A673 (cell line): ENCODE results near the gene HRH2. TPM values are rescaled to one million over a fixed set of nuclear protein-coding genes. Genes with fewer than 3 reads are reported as not detected.
"Not testable (repeated sequence)": the region's sequence is repeated elsewhere in the genome, so short reads cannot be mapped to it uniquely, and the experiment has no call there.

ENCODE experiments used
- BruUV-seq: library from RNA; stranded (reverse); fragments of 400-500 nt; replicated peaks from 2 replicates; lab custom pipeline; 2021; lab: Mats Ljungman, UMichigan
- CTCF ChIA-PET: fragments of 300-600 bp; sonication (Branson Sonifier 250); formaldehyde crosslinking; loops from one replicate; lab custom pipeline; 2022; ENCODE audit warnings: antibody characterized with exemption; lab: Charles Lee
- POLR2A ChIA-PET: fragments of 300-600 bp; sonication (Branson Sonifier 250); formaldehyde crosslinking; loops from one replicate; lab custom pipeline; 2022; ENCODE audit warnings: antibody characterized with exemption; ENCODE audit not compliant: low non-redundant PET; lab: Charles Lee
- DNase-seq: peaks from one replicate; pipeline ENCODE4 v3.0.0-alpha.2; 2015; ENCODE audit warnings: low spot score
- H3K27ac ChIP-seq: fragments of 200-600 bp; sonication (generic); 2 replicates; pipeline ENCODE4 v1.5.1; 2016; ENCODE audit warnings: mixed run types, low read depth, mild to moderate bottlenecking, mixed read lengths, antibody characterized with exemption, low read length; ENCODE audit not compliant: poor library complexity, severe bottlenecking
- H3K27me3 ChIP-seq: fragments of 200-600 bp; sonication (generic); replicated peaks from 2 replicates; pipeline ENCODE4 v1.6.1; 2017; ENCODE audit warnings: mixed run types, low read depth, mild to moderate bottlenecking, mixed read lengths, antibody characterized with exemption, low read length; ENCODE audit not compliant: insufficient read depth, poor library complexity
- H3K36me3 ChIP-seq: fragments of 200-600 bp; sonication (generic); 2 replicates; pipeline ENCODE4 v1.6.1; 2016; ENCODE audit warnings: mixed run types, mild to moderate bottlenecking, mixed read lengths, antibody characterized with exemption, low read length; ENCODE audit not compliant: insufficient read depth, poor library complexity, severe bottlenecking
- H3K4me1 ChIP-seq: fragments of 200-600 bp; sonication (generic); 2 replicates; pipeline ENCODE4 v1.6.1; 2017; ENCODE audit warnings: mixed run types, mild to moderate bottlenecking, mixed read lengths, antibody characterized with exemption, low read length; ENCODE audit not compliant: insufficient read depth, poor library complexity, severe bottlenecking
- H3K4me3 ChIP-seq: fragments of 200-600 bp; sonication (generic); 2 replicates; pipeline ENCODE4 v1.5.1; 2016; ENCODE audit warnings: low read depth, mixed run types, mild to moderate bottlenecking, mixed read lengths, low read length; ENCODE audit not compliant: poor library complexity, severe bottlenecking
- H3K9me3 ChIP-seq: fragments of 200-600 bp; sonication (generic); 2 replicates; pipeline ENCODE4 v1.6.1; 2016; ENCODE audit warnings: mixed run types, low read depth, mild to moderate bottlenecking, mixed read lengths, antibody characterized with exemption, low read length; ENCODE audit not compliant: poor library complexity, severe bottlenecking
- CTCF ChIP-seq: fragments of 300-800, 200-600 bp; sonication (generic); conservative IDR thresholded peaks from 2 replicates; pipeline ENCODE4 v1.5.1; 2017; ENCODE audit warnings: low read depth, mild to moderate bottlenecking, antibody characterized with exemption, low read length, moderate library complexity, mixed read lengths
- EZH2 ChIP-seq: fragments of 200-600 bp; sonication (generic); IDR thresholded peaks from 2 replicates; pipeline ENCODE4 v1.6.1; 2017; ENCODE audit warnings: borderline replicate concordance, low read depth, mild to moderate bottlenecking, mixed read lengths, antibody characterized with exemption, low read length; ENCODE audit not compliant: poor library complexity, severe bottlenecking
- intact Hi-C: fragments of 100-400 bp; cut with micrococcal nuclease; formaldehyde crosslinking; loops from one replicate; pipeline ENCODE4 v1.10.0; 2022; ENCODE audit not compliant: unreplicated experiment
- total RNA-seq: library from RNA; stranded (reverse); gene quantifications from 2 replicates; pipeline ENCODE4 v1.2.3, GENCODE V29; 2021

Gene HRH2
- total RNA-seq, 1 experiment from 2014 or later = not detected

GRCh38 chr5:175646251-175646650, 11.6 kb upstream of the HRH2 start:
- Histone ChIP-seq H3K9me3 (no peaks in the 10 kb centered on the region), H3K27ac (no peak overlapping the region), H3K36me3 (no peaks in the 10 kb centered on the region), H3K4me3 (no peak overlapping the region), H3K4me1 (no peaks in the 10 kb centered on the region), H3K27me3 (no peaks in the 10 kb centered on the region)
- no peak for DNase-seq
- no peak for TF ChIP-seq EZH2
- no peak for TF ChIP-seq CTCF
- POLR2A ChIA-PET = no interaction called here
- BruUV-seq = no TSS peak
- intact Hi-C loops = no loop called here
- CTCF ChIA-PET = no interaction called here

DNA sequence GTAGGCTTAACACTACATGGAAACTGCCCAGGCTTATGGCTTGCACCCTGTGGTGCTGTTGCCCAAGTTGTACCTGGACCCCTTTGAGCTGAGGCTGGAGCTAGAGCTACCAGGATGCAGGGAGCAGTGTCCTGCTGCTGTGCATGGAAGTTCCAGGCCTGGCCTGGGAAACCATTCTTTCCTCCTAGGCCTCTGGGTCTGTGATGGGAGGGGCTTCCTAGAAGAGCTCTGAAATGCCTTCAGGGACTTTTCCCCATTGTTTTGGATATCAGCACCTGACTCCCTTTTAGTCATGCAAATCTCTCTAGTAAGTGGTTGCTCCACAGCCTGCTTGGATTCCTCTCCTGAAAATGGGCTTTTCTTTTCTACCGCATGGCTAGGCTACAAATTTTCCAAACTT, 7.9 kb upstream of the HRH2 start:
- no peak for DNase-seq
- intact Hi-C loops = no loop called here
- ChIA-PET CTCF (no interaction called here), POLR2A (no interaction called here)
- H3K27me3 ChIP-seq = peaks cover 7% of the 10 kb centered on the region
- H3K4me1 ChIP-seq = no peaks in the 10 kb centered on the region
- no peak overlapping the region for H3K4me3 ChIP-seq
- no peak for TF ChIP-seq CTCF
- no peak for TF ChIP-seq EZH2
- no peak overlapping the region for H3K27ac ChIP-seq
- BruUV-seq = no TSS peak
- H3K36me3 ChIP-seq = no peaks in the 10 kb centered on the region
- H3K9me3 ChIP-seq = no peaks in the 10 kb centered on the region

GRCh38 chr5:175650430-175651205, 7.3 kb upstream of the HRH2 start:
- CTCF ChIA-PET, BruUV-seq: not testable (repeated sequence)

More at GRCh38 chr5:175650430-175651205, 7.3 kb upstream of the HRH2 start:
- H3K27me3 ChIP-seq = peaks cover 12% of the 10 kb centered on the region
- H3K36me3 ChIP-seq, intact Hi-C loops, H3K9me3 ChIP-seq, DNase-seq, H3K27ac ChIP-seq, H3K4me3 ChIP-seq, POLR2A ChIA-PET, H3K4me1 ChIP-seq: not testable (repeated sequence)
